Activated T-cell treated with anti-CD3 and anti-CD28 coated beads, Interleukin-2, amount 50 U/mL, for 72 hours (primary cell): ENCODE measurements around the gene SMIM20. TPM values are rescaled to one million over a fixed set of nuclear protein-coding genes. Genes with fewer than 3 reads are reported as not detected.
A peak's percentile ranks its signal among the peaks of the same experiment; 100 is the strongest.
"Not testable (repeated sequence)": the region's sequence is repeated elsewhere in the genome, so short reads cannot be mapped to it uniquely, and the experiment has no call there.

Source experiments
- ATAC-seq, 2 donors: fragments of 150-1000 bp; cut with Tn5 transposase; replicated peaks in 1 of 2; 2 replicates each; pipeline ENCODE4 v1.10.0; 2021; ENCODE audit warnings: moderate library complexity in 2 of 2, mild to moderate bottlenecking in 1 of 2
- DNase-seq, 2 donors: peaks; one replicate each; pipeline ENCODE4 v3.0.0; 2021 to 2022; ENCODE audit warnings: mixed read lengths in 1 of 2
- H3K27ac Mint-ChIP-seq: one replicate; pipeline ENCODE4 v1.8.0; 2022; ENCODE audit warnings: mild to moderate bottlenecking, moderate library complexity, mixed read lengths
- H3K27me3 Mint-ChIP-seq: one replicate; pipeline ENCODE4 v1.8.0; 2022; ENCODE audit warnings: low read depth, mixed read lengths
- H3K36me3 Mint-ChIP-seq, 2 donors: one replicate each; pipeline ENCODE4 v1.8.0; 2022; ENCODE audit warnings: mixed read lengths in 2 of 2, mild to moderate bottlenecking in 1 of 2; ENCODE audit not compliant: insufficient read depth in 2 of 2
- H3K4me1 Mint-ChIP-seq: one replicate; pipeline ENCODE4 v1.8.0; 2022; ENCODE audit warnings: low read depth, mixed read lengths
- H3K4me3 Mint-ChIP-seq, 2 donors: one replicate each; pipeline ENCODE4 v1.8.0; 2022; ENCODE audit warnings: mild to moderate bottlenecking in 2 of 2, mixed read lengths in 2 of 2, moderate library complexity in 2 of 2
- H3K9me3 Mint-ChIP-seq, 2 donors: one replicate each; pipeline ENCODE4 v1.8.0; 2022; ENCODE audit warnings: mixed read lengths in 2 of 2
- total RNA-seq, 2 donors: library from RNA; stranded (reverse); gene quantifications; one replicate each; pipeline ENCODE4 v1.2.3, GENCODE V29; 2022

The SMIM20 gene
- total RNA-seq, 2 donors from 2014 or later = 24.1 to 33.9 TPM

- peaks cover 0 to 1% of the 10 kb centered on the region in 2 donors for H3K9me3 Mint-ChIP-seq
- ATAC-seq (no peak), DNase-seq (no peak)
- peaks cover 0 to 2% of the 10 kb centered on the region in 2 donors for H3K36me3 Mint-ChIP-seq
- H3K4me3 Mint-ChIP-seq = no peak overlapping the region
- peaks cover 7% of the 10 kb centered on the region for H3K27me3 Mint-ChIP-seq
- peaks cover 18% of the 10 kb centered on the region for H3K4me1 Mint-ChIP-seq
- no peak overlapping the region for H3K27ac Mint-ChIP-seq
These were observed 9.9 kb upstream of the SMIM20 start for GRCh38 chr4:25903900-25904747.

- no peak for ATAC-seq
- no peak for DNase-seq
- H3K36me3 Mint-ChIP-seq = peaks cover 0 to 2% of the 10 kb centered on the region in 2 donors
- peaks cover 0 to 1% of the 10 kb centered on the region in 2 donors for H3K9me3 Mint-ChIP-seq
- H3K27me3 Mint-ChIP-seq = peaks cover 7% of the 10 kb centered on the region
- H3K4me1 Mint-ChIP-seq = peaks cover 14% of the 10 kb centered on the region
- no peak overlapping the region for H3K27ac Mint-ChIP-seq
- no peak overlapping the region for H3K4me3 Mint-ChIP-seq
These were observed 9.3 kb upstream of the SMIM20 start for GRCh38 chr4:25904748-25905082.

- H3K9me3 Mint-ChIP-seq = peaks cover 0 to 1% of the 10 kb centered on the region in 2 donors
- no peak for DNase-seq
These were observed 8.6 kb upstream of the SMIM20 start for GRCh38 chr4:25905371-25905770.

GRCh38 chr4:25906113-25906512 lies 7.9 kb upstream of the SMIM20 start:
- H3K27ac Mint-ChIP-seq, H3K36me3 Mint-ChIP-seq, ATAC-seq: not testable (repeated sequence)

More at GRCh38 chr4:25905371-25905770, 8.6 kb upstream of the SMIM20 start:
- H3K36me3 Mint-ChIP-seq = peaks cover 0 to 2% of the 10 kb centered on the region in 2 donors
- no peak overlapping the region for H3K4me3 Mint-ChIP-seq
- H3K27ac Mint-ChIP-seq = no peak overlapping the region
- H3K4me1 Mint-ChIP-seq = peaks cover 7% of the 10 kb centered on the region
- no peak for ATAC-seq
- H3K27me3 Mint-ChIP-seq = peaks cover 7% of the 10 kb centered on the region

DNA sequence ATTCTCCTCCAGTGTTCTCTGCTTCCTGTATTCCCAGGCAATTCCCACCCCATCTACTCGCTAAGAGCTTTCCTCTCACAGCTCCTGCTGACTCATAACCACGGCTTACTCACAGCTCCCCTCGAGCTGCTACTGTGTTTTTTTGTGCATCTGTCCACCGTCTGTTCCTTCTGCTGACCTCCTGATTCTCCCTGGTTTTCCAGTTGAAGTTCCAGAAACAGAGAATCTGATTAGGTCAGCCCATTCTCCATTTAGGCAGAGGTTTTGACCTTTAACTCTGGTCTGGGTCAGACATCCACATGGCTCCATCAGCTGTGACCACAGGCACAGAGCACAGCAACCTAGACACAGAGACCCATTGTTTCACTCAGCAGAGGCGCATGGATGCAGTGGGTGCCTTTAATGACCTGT lies 5.5 kb upstream of the SMIM20 start:
- peaks cover 7% of the 10 kb centered on the region for H3K27me3 Mint-ChIP-seq
- H3K9me3 Mint-ChIP-seq = peaks cover 0 to 1% of the 10 kb centered on the region in 2 donors
- no peak overlapping the region for H3K4me3 Mint-ChIP-seq
- ATAC-seq (no peak), DNase-seq (no peak)
- peaks cover 9% of the 10 kb centered on the region for H3K4me1 Mint-ChIP-seq
- peaks cover 0 to 2% of the 10 kb centered on the region in 2 donors for H3K36me3 Mint-ChIP-seq
- no peak overlapping the region for H3K27ac Mint-ChIP-seq

More at GRCh38 chr4:25906113-25906512, 7.9 kb upstream of the SMIM20 start:
- H3K9me3 Mint-ChIP-seq, H3K4me3 Mint-ChIP-seq, DNase-seq, H3K27me3 Mint-ChIP-seq, H3K4me1 Mint-ChIP-seq: not testable (repeated sequence)

- Mint-ChIP-seq H3K9me3 (peaks cover 0 to 1% of the 10 kb centered on the region in 2 donors), H3K4me1 (peaks cover 20% of the 10 kb centered on the region), H3K36me3 (peaks cover 0 to 2% of the 10 kb centered on the region in 2 donors), H3K27me3 (peaks cover 7% of the 10 kb centered on the region), H3K27ac (no peak overlapping the region), H3K4me3 (no peak overlapping the region)
- no peak for ATAC-seq
- no peak for DNase-seq
These were observed 2.7 kb upstream of the SMIM20 start for GRCh38 chr4:25911356-25911755.

- H3K4me1 Mint-ChIP-seq = peaks cover 20% of the 10 kb centered on the region
- H3K27me3 Mint-ChIP-seq = no peaks in the 10 kb centered on the region
- peak overlapping the region; percentile 83 for H3K27ac Mint-ChIP-seq
- peak; percentile 30 to 39 for DNase-seq
- peak overlapping the region; percentile 95 to 97 for H3K4me3 Mint-ChIP-seq
- peaks cover 0 to 2% of the 10 kb centered on the region in 2 donors for H3K36me3 Mint-ChIP-seq
- no peaks in the 10 kb centered on the region for H3K9me3 Mint-ChIP-seq
- peak; percentile 3 to 6 for ATAC-seq
These were observed 767 bp upstream of the SMIM20 start for GRCh38 chr4:25913056-25913850.

DNA sequence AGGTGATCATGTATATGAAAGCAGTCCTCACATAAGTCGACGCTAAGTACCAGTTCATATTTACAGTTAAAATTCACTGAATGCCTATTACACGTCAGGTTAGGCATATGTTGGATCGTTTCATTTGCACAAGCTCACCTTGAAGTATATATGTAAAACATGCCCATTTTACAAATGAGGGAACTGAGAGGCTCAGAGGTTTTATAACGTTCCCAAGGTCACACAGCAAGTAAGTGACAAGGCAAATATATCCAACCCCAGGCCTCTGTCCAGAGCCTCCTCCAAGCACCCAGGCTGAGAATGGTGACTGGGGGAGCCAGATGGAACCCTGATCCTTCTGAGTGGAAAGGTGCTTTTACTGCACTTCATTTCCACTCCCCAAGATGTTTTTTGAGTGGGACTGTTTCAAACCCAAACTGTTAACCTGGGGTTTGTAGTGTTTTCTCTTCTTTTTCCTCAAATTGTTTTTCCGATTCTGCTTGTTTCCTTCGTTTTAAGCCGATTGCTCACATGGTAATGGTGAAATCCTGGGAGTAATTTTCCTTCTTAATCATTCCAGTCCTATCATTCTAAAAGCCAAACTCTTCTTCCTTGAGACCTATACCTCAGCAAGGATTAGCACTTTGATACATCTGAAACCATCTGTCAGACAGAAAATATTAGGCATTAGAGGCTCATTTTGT lies 791 bp downstream of the SMIM20 start:
- Mint-ChIP-seq H3K27me3 (no peaks in the 10 kb centered on the region), H3K27ac (peak overlapping the region; percentile 92), H3K4me3 (peak overlapping the region; percentile 95 to 97), H3K4me1 (peaks cover 21% of the 10 kb centered on the region), H3K36me3 (peaks cover 0 to 2% of the 10 kb centered on the region in 2 donors), H3K9me3 (no peaks in the 10 kb centered on the region)
- no peak for DNase-seq
- no peak for ATAC-seq

GRCh38 chr4:25915353-25915705 lies 1.3 kb downstream of the SMIM20 start:
- H3K9me3 Mint-ChIP-seq = no peaks in the 10 kb centered on the region
- DNase-seq = no peak
- ATAC-seq = no peak
- no peaks in the 10 kb centered on the region for H3K27me3 Mint-ChIP-seq
- peak overlapping the region; percentile 70 for H3K27ac Mint-ChIP-seq
- H3K4me1 Mint-ChIP-seq = peaks cover 22% of the 10 kb centered on the region
- peaks cover 0 to 2% of the 10 kb centered on the region in 2 donors for H3K36me3 Mint-ChIP-seq
- H3K4me3 Mint-ChIP-seq = peak overlapping the region; percentile 95 to 97

DNA sequence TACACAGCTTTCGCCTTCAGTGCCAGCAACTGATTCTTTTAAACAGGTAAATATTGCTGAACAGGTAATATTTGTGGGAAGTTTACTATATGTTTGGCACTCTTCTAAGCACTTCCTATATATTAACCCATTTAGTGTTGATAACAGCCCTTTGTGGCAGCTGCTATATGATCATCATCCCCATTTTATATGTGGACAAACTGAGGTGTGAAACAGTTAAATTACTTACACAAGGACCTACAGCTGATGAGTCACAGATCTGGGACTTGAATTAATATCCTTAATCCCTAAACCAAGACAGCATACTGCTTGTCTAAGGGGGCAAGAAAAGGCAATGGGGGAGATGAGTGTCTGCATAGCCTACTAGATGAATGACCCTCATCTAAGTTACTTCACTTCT lies 2.9 kb downstream of the SMIM20 start:
- H3K36me3 Mint-ChIP-seq = peaks cover 2 to 3% of the 10 kb centered on the region in 2 donors
- H3K9me3 Mint-ChIP-seq = no peaks in the 10 kb centered on the region
- no peaks in the 10 kb centered on the region for H3K27me3 Mint-ChIP-seq
- peaks cover 29% of the 10 kb centered on the region for H3K4me1 Mint-ChIP-seq
- H3K27ac Mint-ChIP-seq = no peak overlapping the region
- DNase-seq (no peak), ATAC-seq (no peak)
- no peak overlapping the region for H3K4me3 Mint-ChIP-seq

DNA sequence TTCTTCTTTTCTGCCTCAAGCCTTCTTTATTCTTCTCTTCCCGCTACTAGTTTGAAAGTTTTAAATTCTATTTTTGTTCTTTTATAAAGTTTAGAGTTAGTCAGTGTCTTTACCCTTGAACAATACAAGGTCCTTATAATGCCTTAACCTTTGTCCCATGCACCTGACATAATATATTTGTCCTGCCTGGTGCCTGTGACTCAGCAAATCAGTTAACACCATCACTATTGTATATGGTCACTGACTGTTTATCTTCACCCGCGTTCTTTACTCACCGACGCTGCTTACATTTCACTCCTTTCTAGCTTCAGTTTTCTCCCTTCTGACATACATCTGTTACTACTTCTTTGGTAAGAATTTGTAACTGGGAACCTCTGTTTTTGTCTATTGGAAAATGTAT lies 5.7 kb downstream of the SMIM20 start:
- Mint-ChIP-seq H3K27ac (peak overlapping the region; percentile 61), H3K36me3 (peaks cover 2 to 3% of the 10 kb centered on the region in 2 donors), H3K9me3 (no peaks in the 10 kb centered on the region), H3K4me3 (no peak overlapping the region), H3K4me1 (peaks cover 20% of the 10 kb centered on the region), H3K27me3 (no peaks in the 10 kb centered on the region)
- DNase-seq (no peak), ATAC-seq (no peak)

DNA sequence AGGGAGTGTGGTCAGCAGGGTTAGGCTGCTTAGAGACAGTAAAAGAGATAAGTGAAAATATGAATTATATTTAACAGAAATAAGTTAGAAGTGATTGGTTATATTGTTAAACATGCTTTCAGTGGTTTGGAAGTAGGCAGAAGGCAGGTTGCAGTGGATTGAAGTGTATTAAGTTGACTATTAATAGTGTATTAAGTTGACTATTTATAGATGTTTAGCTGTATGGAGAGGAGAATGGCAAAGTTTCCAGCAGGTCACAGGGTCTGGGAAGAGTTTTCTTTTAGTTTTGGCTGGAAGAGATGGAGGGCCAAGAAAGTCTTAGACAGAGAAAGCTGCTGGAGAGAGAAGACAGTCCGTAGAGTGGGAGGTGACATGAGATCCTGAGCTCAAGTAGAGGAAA lies 7.9 kb downstream of the SMIM20 start:
- peak overlapping the region; percentile 34 for H3K27ac Mint-ChIP-seq
- H3K27me3 Mint-ChIP-seq = no peaks in the 10 kb centered on the region
- ATAC-seq = no peak
- DNase-seq = no peak
- H3K4me3 Mint-ChIP-seq = no peak overlapping the region
- H3K4me1 Mint-ChIP-seq = peaks cover 18% of the 10 kb centered on the region
- H3K36me3 Mint-ChIP-seq = peaks cover 0 to 3% of the 10 kb centered on the region in 2 donors
- no peaks in the 10 kb centered on the region for H3K9me3 Mint-ChIP-seq
